Nephron progenitor cell (in vitro differentiated cells): ENCODE measurements around the gene FAM174B.
A peak's percentile ranks its signal among the peaks of the same experiment; 100 is the strongest.

Experiments used
- DNase-seq: peaks from one replicate; pipeline ENCODE4 v3.0.0; 2021
- H3K27ac Mint-ChIP-seq: 2 replicates; pipeline ENCODE4 v1.8.0; 2021; ENCODE audit warnings: mild to moderate bottlenecking, moderate library complexity, mixed read lengths
- H3K27me3 Mint-ChIP-seq: 2 replicates; pipeline ENCODE4 v1.8.0; 2021; ENCODE audit warnings: mild to moderate bottlenecking, low read depth, mixed read lengths; ENCODE audit not compliant: poor library complexity
- H3K36me3 Mint-ChIP-seq: 2 replicates; pipeline ENCODE4 v1.8.0; 2021; ENCODE audit warnings: low read depth, mixed read lengths
- H3K4me1 Mint-ChIP-seq: 2 replicates; pipeline ENCODE4 v1.8.0; 2021; ENCODE audit warnings: mixed read lengths
- H3K4me3 Mint-ChIP-seq: 2 replicates; pipeline ENCODE4 v1.8.0; 2021; ENCODE audit warnings: mild to moderate bottlenecking, moderate library complexity, mixed read lengths
- H3K9me3 Mint-ChIP-seq: 2 replicates; pipeline ENCODE4 v1.8.0; 2021; ENCODE audit warnings: mild to moderate bottlenecking, moderate library complexity, mixed read lengths
- TF ChIP-seq, protein P1 (sequence below): fragments of 200-600 bp; sonication (generic); IDR thresholded peaks from 2 replicates; pipeline ENCODE4 v1.5.0; 2021; ENCODE audit warnings: antibody characterized with exemption

Gene FAM174B

GRCh38 chr15:92603743-92604470, 51.7 kb downstream of the FAM174B start:
- TF ChIP-seq, protein P1, sequence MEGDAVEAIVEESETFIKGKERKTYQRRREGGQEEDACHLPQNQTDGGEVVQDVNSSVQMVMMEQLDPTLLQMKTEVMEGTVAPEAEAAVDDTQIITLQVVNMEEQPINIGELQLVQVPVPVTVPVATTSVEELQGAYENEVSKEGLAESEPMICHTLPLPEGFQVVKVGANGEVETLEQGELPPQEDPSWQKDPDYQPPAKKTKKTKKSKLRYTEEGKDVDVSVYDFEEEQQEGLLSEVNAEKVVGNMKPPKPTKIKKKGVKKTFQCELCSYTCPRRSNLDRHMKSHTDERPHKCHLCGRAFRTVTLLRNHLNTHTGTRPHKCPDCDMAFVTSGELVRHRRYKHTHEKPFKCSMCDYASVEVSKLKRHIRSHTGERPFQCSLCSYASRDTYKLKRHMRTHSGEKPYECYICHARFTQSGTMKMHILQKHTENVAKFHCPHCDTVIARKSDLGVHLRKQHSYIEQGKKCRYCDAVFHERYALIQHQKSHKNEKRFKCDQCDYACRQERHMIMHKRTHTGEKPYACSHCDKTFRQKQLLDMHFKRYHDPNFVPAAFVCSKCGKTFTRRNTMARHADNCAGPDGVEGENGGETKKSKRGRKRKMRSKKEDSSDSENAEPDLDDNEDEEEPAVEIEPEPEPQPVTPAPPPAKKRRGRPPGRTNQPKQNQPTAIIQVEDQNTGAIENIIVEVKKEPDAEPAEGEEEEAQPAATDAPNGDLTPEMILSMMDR = no peak
- Mint-ChIP-seq H3K27ac (no peak overlapping the region), H3K9me3 (peaks cover 33% of the 10 kb centered on the region), H3K4me1 (no peaks in the 10 kb centered on the region), H3K36me3 (peaks cover 12% of the 10 kb centered on the region), H3K4me3 (no peak overlapping the region), H3K27me3 (peaks cover 8% of the 10 kb centered on the region)
- no peak for DNase-seq

DNA sequence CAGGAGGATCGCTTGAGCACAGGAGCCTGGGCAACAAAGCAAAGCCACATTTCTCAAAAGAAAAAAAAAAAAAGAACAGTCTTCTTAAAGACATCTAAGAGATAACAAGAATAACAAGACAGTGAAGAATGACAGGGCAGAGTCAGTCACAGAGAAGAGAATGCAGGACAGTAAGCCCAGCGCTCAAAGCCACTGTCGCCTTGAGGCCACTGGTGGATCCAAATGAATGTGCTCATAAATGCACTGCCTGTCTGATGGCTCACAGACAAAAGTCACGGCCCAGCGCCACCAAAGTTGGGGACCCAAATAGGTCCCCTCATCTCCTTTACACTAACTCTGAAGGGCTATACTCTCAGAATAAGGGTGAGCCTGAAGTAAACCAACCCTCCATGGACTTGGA, 52.3 kb downstream of the FAM174B start:
- H3K4me1 Mint-ChIP-seq = no peaks in the 10 kb centered on the region
- peaks cover 8% of the 10 kb centered on the region for H3K27me3 Mint-ChIP-seq
- DNase-seq = no peak
- H3K27ac Mint-ChIP-seq = no peak overlapping the region
- H3K36me3 Mint-ChIP-seq = peaks cover 12% of the 10 kb centered on the region
- H3K9me3 Mint-ChIP-seq = peaks cover 33% of the 10 kb centered on the region
- H3K4me3 Mint-ChIP-seq = no peak overlapping the region
- TF ChIP-seq, protein P1 = no peak

- Mint-ChIP-seq H3K27ac (no peak overlapping the region), H3K4me1 (peaks cover under 1% of the 10 kb centered on the region), H3K27me3 (peaks cover 8% of the 10 kb centered on the region), H3K36me3 (peaks cover 8% of the 10 kb centered on the region), H3K4me3 (no peak overlapping the region), H3K9me3 (peaks cover 26% of the 10 kb centered on the region)
- DNase-seq = no peak
- TF ChIP-seq, protein P1 = no peak
Observed at GRCh38 chr15:92602267-92602593, 53.3 kb downstream of the FAM174B start.

DNA sequence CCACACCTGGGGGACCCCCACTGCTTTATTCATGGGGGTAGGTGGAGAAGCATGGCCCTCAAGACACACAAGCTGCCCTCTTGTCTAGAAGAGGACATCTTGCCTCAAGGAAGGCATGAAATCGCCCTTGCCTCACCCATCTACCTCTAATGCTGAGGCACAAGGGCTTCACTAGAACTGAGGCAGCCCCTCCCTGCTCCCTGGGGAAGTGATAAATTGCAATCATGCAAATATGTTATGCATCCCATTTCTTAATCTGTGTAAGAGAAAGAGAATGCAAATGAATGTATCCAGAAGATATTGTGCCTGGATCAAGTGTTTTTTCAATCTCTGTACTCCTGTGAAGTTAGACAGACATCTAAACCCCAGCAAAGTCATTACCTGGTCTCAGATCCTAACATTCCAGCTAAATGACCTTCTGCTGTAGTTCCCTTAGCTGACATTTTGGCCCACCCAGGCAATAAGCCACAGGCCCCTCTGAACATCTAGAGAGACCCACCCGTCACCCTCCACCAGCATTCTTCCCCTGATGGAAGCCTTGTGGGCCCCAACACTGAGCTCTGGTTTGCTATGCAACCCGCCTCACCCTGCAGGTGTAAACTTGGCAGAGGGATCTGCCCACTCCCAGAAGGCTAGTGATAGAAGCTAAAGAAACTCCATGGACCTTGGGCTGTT, 53.8 kb downstream of the FAM174B start:
- H3K4me3 Mint-ChIP-seq = no peak overlapping the region
- H3K27ac Mint-ChIP-seq = peak overlapping the region; percentile 31
- H3K36me3 Mint-ChIP-seq = peaks cover 8% of the 10 kb centered on the region
- H3K27me3 Mint-ChIP-seq = peaks cover 8% of the 10 kb centered on the region
- no peak for DNase-seq
- TF ChIP-seq, protein P1 = no peak
- peaks cover 26% of the 10 kb centered on the region for H3K9me3 Mint-ChIP-seq
- H3K4me1 Mint-ChIP-seq = peaks cover 5% of the 10 kb centered on the region

GRCh38 chr15:92600856-92601255, 54.7 kb downstream of the FAM174B start:
- Mint-ChIP-seq H3K36me3 (peaks cover 1% of the 10 kb centered on the region), H3K4me3 (no peak overlapping the region), H3K9me3 (peaks cover 19% of the 10 kb centered on the region), H3K27ac (no peak overlapping the region), H3K4me1 (peaks cover 11% of the 10 kb centered on the region), H3K27me3 (peaks cover 4% of the 10 kb centered on the region)
- DNase-seq = no peak
- TF ChIP-seq, protein P1 = no peak
